Measurements from ENCODE around the gene TENM4.

Gene TENM4

DNA sequence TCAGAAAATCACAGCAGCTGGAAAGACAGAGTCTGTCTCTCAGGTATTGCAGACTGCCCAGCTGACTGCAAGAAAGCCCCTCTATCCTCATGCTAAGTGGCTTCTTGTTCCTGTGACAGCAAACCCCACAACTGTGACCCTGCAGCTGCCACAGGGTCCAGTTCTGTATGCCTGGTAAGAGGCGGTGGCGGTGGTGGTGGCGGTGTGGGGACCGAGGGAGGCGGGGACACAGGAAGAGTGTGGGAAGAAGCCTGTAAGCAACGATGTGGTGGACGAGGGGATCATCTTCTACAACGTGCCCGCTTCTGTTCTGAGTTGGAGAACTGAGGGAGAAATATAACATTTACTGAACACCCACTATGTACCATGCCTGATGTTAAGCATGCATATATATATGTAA lies 112.4 kb downstream of the TENM4 start:
- no peak overlapping the region for H3K27ac ChIP-seq
- no peak overlapping the region for H3K4me3 ChIP-seq

DNA sequence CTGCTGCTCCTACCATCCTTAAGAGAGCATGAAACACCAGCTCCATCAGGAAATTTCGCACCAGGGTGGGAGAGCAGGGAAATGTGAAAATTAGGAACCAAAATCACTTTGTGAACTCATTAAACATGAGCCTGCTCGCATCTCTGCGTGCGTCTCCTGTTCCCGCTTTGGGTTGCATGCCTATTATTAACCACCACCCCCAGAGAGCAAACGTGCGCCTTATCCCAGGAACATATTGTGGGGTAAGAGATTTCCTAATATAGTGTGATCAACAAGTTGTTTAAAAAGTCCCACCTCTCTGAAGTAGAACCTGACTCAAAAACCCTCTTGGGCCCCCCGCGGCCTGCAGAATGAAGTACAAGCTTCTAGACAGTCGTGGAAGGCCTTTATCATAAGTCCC lies 115.0 kb downstream of the TENM4 start:
- Histone ChIP-seq H3K4me3 (no peak overlapping the region), H3K27ac (no peak overlapping the region)

- no peak overlapping the region for H3K4me3 ChIP-seq
- no peak overlapping the region for H3K27ac ChIP-seq
These were observed 119.6 kb downstream of the TENM4 start for GRCh38 chr11:79321263-79321662.

DNA sequence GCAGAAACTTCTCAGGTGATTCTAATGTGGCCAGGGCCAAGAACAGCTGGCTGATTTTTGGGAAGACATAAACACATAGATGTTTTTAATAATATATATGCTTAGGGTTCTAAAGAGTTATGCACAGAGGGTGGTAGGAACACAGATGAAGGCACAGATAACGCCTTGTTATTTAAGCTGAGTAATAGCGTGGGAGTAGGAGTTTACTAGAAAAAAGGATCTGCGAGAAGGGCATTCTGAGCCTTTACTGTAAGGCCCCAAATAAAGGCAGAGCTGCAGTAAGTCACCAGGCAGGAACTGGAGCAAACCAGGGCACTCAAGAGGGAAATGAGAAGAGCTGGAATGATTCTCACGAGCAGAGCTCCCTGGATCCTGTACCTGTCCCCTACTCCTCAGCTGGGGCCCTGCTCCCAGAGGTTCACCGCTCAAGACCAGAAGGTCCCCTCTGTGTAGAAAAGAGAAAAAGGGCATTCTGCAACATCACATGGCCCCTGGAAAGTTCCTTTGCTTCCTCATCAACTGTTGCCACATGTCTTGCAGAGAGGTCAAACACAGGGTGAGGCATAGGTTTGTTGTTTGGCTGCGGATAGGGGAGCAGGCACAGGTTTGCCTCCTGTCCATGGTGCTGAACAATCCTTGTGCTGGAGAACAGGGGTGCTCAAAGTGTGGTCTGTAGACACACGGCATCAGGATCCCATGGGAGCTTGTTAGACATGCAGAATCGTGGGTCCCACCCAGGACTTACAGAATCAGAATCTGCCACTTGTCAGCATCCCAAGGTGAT lies 125.7 kb downstream of the TENM4 start:
- H3K27ac ChIP-seq = no peak overlapping the region
- no peak overlapping the region for H3K4me3 ChIP-seq

- Histone ChIP-seq H3K27ac (no peak overlapping the region), H3K4me3 (no peak overlapping the region)
These were observed 127.3 kb downstream of the TENM4 start for GRCh38 chr11:79313530-79313913.

- no peak overlapping the region for H3K27ac ChIP-seq
- no peak overlapping the region for H3K4me3 ChIP-seq
These were observed 128.0 kb downstream of the TENM4 start for GRCh38 chr11:79312617-79313529.

- no peak overlapping the region for H3K4me3 ChIP-seq
- H3K27ac ChIP-seq = no peak overlapping the region
These were observed 129.4 kb downstream of the TENM4 start for GRCh38 chr11:79311461-79311860.

GRCh38 chr11:79309407-79309806 lies 131.4 kb downstream of the TENM4 start:
- Histone ChIP-seq H3K4me3 (no peak overlapping the region), H3K27ac (no peak overlapping the region)

DNA sequence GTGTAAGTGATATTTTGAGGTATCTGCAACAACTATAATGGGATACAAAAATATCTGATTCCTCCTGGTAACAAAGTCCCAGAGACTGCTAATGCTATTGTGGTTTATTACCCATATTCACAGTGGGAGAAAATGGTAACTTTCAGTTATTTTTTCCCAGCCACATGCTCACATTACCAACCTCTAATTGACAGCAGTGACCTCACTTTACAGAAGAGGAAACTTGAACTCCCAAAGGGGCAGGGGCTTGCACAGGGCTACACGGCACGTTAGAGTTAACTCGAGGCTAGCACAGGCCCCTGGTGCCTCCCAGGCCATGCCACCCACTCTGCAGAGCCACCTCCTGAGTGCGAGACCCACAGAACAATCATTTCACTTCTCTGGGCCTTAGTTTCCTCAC lies 132.4 kb downstream of the TENM4 start:
- H3K27ac ChIP-seq = no peak overlapping the region
- no peak overlapping the region for H3K4me3 ChIP-seq

DNA sequence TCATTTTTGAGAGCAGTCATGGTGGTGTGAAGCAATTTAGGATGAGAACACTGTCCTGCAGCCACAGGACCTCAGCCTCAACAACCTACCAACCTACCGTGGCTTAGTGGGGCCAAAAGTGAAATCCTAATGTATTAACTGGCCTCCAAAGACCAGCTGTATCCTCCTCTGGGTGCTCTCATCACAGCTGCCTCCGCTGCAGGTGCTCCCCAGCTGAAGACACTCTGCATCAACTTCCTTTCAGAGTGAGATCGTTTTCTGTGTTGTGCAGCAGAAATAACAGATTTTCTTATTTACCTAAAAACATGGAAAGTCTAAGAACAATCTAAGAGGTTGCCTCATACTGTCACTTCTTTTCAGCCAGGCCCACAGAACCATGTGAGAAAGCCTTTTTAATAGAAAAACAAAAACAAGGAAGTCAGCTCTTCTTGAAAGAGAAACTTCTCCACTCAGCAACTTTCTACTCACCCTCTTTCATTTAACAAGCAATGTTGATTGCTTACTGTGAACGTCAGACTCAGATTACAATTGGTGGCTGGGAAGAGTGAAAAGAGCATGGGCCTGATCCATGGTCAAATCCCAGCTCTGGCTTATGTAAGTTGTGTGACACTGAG lies 136.1 kb downstream of the TENM4 start:
- H3K27ac ChIP-seq = peak overlapping the region in 2 of 21 experiments; percentile 6 to 31
- no peak overlapping the region for H3K4me3 ChIP-seq

GRCh38 chr11:79296141-79296540 lies 144.7 kb downstream of the TENM4 start:
- Histone ChIP-seq H3K27ac (no peak overlapping the region), H3K4me3 (no peak overlapping the region)

DNA sequence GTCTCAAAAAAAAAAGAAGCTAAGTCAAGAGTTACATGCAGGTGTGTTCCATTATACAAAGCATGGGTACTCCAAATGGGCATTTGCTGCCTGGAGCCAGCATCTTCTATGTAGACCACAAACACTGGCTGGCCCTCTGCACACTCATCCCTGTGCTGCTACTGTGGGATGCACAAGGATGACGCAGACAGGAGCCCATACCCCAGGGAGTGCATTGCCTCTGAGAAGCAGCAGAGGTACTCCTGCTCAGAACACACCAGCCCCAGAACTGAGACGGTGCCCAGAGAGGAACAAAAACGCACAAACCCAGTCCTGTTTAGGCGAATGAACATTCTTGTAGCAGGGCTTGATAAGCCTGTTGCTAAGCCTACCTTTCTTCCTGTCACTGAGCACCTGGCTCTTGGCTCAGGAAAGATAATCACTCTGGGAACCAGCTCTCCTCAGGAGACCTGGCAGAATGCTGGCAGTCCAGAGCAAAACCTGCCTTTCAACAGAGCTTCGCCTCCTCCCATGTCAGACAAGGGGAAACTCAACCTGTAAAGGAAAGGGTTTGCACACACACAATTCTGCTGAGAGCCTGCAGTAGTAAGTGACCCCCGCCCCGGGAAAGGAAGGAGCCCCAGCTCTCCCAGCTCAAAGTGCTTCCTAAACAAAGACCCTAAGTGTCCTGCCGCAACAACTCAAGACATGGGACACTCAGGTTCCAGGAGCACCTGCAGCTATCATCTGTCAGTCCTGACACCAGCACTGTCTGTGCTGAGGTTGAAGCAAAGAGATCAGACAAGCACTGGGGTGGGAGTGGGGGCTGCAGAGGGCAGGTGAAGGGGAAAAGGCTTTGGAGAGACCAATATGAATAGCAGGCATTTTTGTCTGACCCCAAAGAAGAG lies 145.7 kb downstream of the TENM4 start:
- H3K27ac ChIP-seq = no peak overlapping the region
- H3K4me3 ChIP-seq = no peak overlapping the region

DNA sequence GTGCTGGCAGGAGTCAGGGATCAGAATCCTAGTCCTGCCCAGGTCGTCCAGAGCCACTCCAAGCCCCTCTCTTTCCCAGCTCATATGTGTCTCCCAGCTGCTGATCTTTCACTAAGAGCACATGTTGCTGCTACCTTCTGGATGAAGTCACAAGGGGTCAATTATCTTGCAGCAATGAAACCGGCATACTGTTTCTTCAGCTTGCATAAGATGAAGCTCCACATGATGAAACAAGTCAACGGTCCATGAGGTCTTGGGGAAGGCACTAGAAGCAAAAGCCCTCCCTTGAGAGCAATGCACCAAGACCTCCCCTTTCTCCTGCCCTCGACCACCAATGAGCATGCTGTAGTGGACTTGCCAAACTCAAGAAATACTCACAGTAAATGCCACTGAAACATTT lies 148.9 kb downstream of the TENM4 start:
- H3K4me3 ChIP-seq = no peak overlapping the region
- H3K27ac ChIP-seq = no peak overlapping the region

GRCh38 chr11:79290761-79291160 lies 150.1 kb downstream of the TENM4 start:
- H3K4me3 ChIP-seq = no peak overlapping the region
- no peak overlapping the region for H3K27ac ChIP-seq

DNA sequence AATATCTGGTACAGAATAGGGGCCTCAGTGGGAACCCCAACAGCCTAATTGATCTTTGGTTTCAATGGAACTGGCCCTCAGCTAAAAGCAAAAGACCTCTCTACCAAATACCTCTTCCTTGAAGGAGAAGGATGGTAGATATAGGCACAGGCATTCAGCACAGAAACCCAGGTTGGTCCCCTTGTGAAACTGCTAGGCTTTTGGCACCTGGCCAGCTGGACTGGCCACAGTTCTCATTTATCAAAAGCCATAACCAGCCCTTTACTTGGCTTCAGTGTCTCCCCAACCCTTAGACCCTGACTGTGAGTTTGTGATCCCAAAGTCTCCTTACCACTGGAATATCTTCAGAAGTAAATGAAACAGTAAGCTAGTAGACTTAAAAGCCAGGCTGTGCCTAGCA lies 152.9 kb downstream of the TENM4 start:
- H3K4me3 ChIP-seq = no peak overlapping the region

GRCh38 chr11:79285756-79286155 lies 155.1 kb downstream of the TENM4 start:
- no peak overlapping the region for H3K27ac ChIP-seq
- H3K4me3 ChIP-seq = no peak overlapping the region

More for the DNA sequence above, 152.9 kb downstream of the TENM4 start:
- no peak overlapping the region for H3K27ac ChIP-seq

GRCh38 chr11:79276736-79277325 lies 164.0 kb downstream of the TENM4 start:
- no peak overlapping the region for H3K27ac ChIP-seq
- no peak overlapping the region for H3K4me3 ChIP-seq

DNA sequence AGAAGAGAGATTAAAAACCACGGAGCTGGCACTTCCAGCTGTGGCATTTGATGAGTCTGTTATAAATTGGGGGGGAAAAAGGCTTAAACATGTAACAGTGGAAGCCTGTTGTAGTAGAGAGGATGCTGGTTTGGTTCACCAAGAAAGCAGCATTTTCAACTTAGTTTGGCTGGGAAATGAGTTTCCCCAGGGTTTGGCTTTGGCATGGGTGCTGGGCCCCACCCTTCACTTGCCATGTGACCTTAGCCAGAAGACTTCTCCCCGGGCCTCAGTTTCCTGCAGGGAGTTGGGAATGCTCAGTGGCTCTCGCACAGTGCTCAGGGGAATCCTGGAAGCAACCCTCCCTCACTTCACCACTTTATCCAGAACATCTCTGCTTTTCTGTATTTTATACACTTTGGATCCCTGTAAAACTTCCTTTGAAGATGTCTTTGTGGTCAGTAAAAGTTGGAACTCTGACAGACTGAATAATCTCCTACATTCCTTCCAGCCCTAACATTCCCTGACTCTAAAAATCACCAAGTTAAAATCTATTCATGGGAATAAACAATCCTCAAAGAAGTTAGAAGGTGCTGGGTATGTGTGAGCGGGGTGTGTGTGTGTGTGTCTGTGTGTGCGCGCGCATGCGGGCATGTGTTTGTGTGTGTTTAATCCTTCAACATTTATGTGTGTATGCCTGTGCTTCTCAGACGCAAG lies 166.0 kb downstream of the TENM4 start:
- Histone ChIP-seq H3K4me3 (no peak overlapping the region), H3K27ac (no peak overlapping the region)

DNA sequence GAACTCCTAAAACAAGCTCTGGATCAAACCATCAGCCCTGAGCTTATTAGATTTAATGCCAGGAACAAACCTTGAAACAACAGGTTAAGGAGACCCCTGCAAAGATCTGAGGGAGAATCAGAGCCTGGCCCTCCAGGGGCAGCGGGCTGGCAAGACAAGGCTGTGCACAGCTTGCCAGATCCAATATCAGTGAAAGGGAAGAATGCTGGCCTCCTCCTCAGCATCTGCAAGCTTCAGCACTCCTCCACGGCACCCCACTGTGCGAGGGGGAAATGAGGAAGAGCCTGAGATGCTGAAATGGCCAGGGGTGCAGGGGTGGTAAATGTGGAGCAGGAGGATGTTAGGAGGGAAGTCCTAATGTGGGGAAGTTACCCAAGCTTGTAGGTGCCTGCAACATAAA lies 167.0 kb downstream of the TENM4 start:
- no peak overlapping the region for H3K27ac ChIP-seq

More for the DNA sequence above, 167.0 kb downstream of the TENM4 start:
- H3K4me3 ChIP-seq = no peak overlapping the region

All from skin epidermis (tissue), 12 donors.